Stimulated activated CD4-positive, alpha-beta T cell treated with anti-CD3 and anti-CD28 coated beads, TNF-alpha, amount 100 ng/mL, for 1 hour (primary cell): ENCODE measurements around the gene TECTB.

ENCODE experiments used
- DNase-seq, 3 donors: peaks; one replicate each; pipeline ENCODE4 v3.0.0-alpha.2; 2020; ENCODE audit warnings: low read depth in 3 of 3, low spot score in 1 of 3

Gene TECTB

GRCh38 chr10:112345743-112346142 is 62.5 kb downstream of the TECTB start:
- DNase-seq = no peak

- DNase-seq = no peak
These were observed 63.6 kb downstream of the TECTB start for GRCh38 chr10:112346774-112347173.

GRCh38 chr10:112347709-112348671 is 64.8 kb downstream of the TECTB start:
- DNase-seq = no peak

- no peak for DNase-seq
These were observed 65.6 kb downstream of the TECTB start for GRCh38 chr10:112348759-112349158.

GRCh38 chr10:112349521-112350085 is 66.4 kb downstream of the TECTB start:
- DNase-seq = no peak

- DNase-seq = no peak
These were observed 67.9 kb downstream of the TECTB start for GRCh38 chr10:112351146-112351545.

- no peak for DNase-seq
These were observed 68.8 kb downstream of the TECTB start for GRCh38 chr10:112352044-112352443.

GRCh38 chr10:112353046-112353445 is 69.8 kb downstream of the TECTB start:
- DNase-seq = no peak
